Prostate gland (tissue), 2 donors: Measurements from ENCODE around the gene TGFB2. TPM values are rescaled to one million over a fixed set of nuclear protein-coding genes. Genes with fewer than 3 reads are reported as not detected.

ENCODE experiments used
- DNase-seq: peaks from one replicate; pipeline ENCODE4 v3.0.0-alpha.2; 2019; ENCODE audit warnings: low spot score
- H3K27ac ChIP-seq, 2 donors: fragments of 200-600 bp; sonication (generic); 2 replicates each; pipeline ENCODE4 v1.5.1; 2017 to 2019
- H3K27me3 ChIP-seq: fragments of 200-600 bp; sonication (generic); replicated peaks from 2 replicates; pipeline ENCODE4 v1.5.1; 2019; ENCODE audit not compliant: insufficient read depth
- H3K36me3 ChIP-seq, 2 donors: fragments of 200-600 bp; sonication (generic); 1 replicate in 1 of 2; 2 replicates in 1 of 2; pipeline versions ENCODE4 v1.5.1 to v1.8.1; 2017 to 2019
- H3K4me1 ChIP-seq: fragments of 200-600 bp; sonication (generic); replicated peaks from 2 replicates; pipeline ENCODE4 v1.5.1; 2019
- H3K4me3 ChIP-seq, 2 donors: fragments of 200-600 bp; sonication (generic); 2 replicates each; pipeline ENCODE4 v1.5.1; 2017 to 2019
- H3K9me3 ChIP-seq: fragments of 200-600 bp; sonication (generic); 2 replicates; pipeline ENCODE4 v1.5.1; 2017
- CTCF ChIP-seq, 4 experiments: fragments of 200-600 bp in 2 of 4; fragments of 450-650 bp in 2 of 4; sonication (generic) in 2 of 4; IDR thresholded peaks; 1 replicate in 3 of 4; 2 replicates in 1 of 4; pipeline ENCODE4 v1.5.1; 2016 to 2019; ENCODE audit warnings: antibody characterized with exemption in 4 of 4, mild to moderate bottlenecking in 2 of 4, moderate library complexity in 2 of 4
- POLR2A ChIP-seq: fragments of 450-650 bp; IDR thresholded peaks from one replicate; pipeline ENCODE4 v1.6.1; 2016; ENCODE audit warnings: antibody characterized with exemption, mild to moderate bottlenecking
- POLR2AphosphoS5 ChIP-seq: sonication (generic); formaldehyde crosslinking; IDR thresholded peaks from one replicate; pipeline ENCODE4 v1.6.1; 2017; ENCODE audit warnings: antibody characterized with exemption
- WGBS: methylation state at CpG from one replicate; pipeline ENCODE4 v1.1.5; 2018; 5-methylcytosine and 5-hydroxymethylcytosine counted together
- intact Hi-C: fragments of 100-400 bp; cut with DNase I; formaldehyde crosslinking; loops from one replicate; pipeline ENCODE4 v1.14.2; 2022
- total RNA-seq, 2 donors: library from RNA; depleted of rRNA; stranded (reverse); fragments of >200 nt; gene quantifications; one replicate each; pipeline ENCODE4 v1.1.0, GENCODE V29; 2016

TGFB2 gene
- total RNA-seq, 2 donors from 2014 or later: 7.8 to 9.6 TPM

GRCh38 chr1:218342091-218342490 is 3.0 kb upstream of the TGFB2 start:
- no peaks in the 10 kb centered on the region for H3K36me3 ChIP-seq
- no peaks in the 10 kb centered on the region for H3K4me1 ChIP-seq
- H3K4me3 ChIP-seq: no peak overlapping the region
- TF ChIP-seq CTCF (IDR thresholded peaks at IDR 0.05) (no peak), POLR2AphosphoS5 (no peak), POLR2A (no peak)
- intact Hi-C loops: loop anchor here (10.0 kb wide), 3 partner anchors 343 to 1043 kb away; no protein-coding TSS in a partner anchor
- H3K9me3 ChIP-seq: no peaks in the 10 kb centered on the region
- H3K27me3 ChIP-seq: no peaks in the 10 kb centered on the region
- DNase-seq: no peak
- H3K27ac ChIP-seq: no peak overlapping the region
- WGBS: 93% methylated on average over 4 of the region's 4 CpGs

GRCh38 chr1:218345673-218346390 is 696 bp downstream of the TGFB2 start:
- H3K4me3 ChIP-seq: peak overlapping the region; percentile 50 to 61
- H3K27me3 ChIP-seq: no peaks in the 10 kb centered on the region
- H3K4me1 ChIP-seq: no peaks in the 10 kb centered on the region
- WGBS: under 1% methylated on average over 60 of the region's 64 CpGs
- H3K36me3 ChIP-seq: no peaks in the 10 kb centered on the region
- DNase-seq: peak; percentile 55
- intact Hi-C loops: loop anchor here (5.0 to 10.0 kb wide), 6 partner anchors 131 to 1039 kb away; no protein-coding TSS in a partner anchor
- H3K9me3 ChIP-seq: no peaks in the 10 kb centered on the region
- TF ChIP-seq POLR2A (peak; percentile 9), POLR2AphosphoS5 (no peak)
- peak overlapping the region; percentile 85 to 86 for H3K27ac ChIP-seq

- under 1% methylated on average over 39 of the region's 39 CpGs for WGBS
- TF ChIP-seq POLR2AphosphoS5 (no peak), CTCF (IDR thresholded peaks at IDR 0.05) (no peak), POLR2A (no peak)
- Histone ChIP-seq H3K9me3 (no peaks in the 10 kb centered on the region), H3K27me3 (no peaks in the 10 kb centered on the region), H3K4me1 (no peaks in the 10 kb centered on the region), H3K27ac (peak overlapping the region; percentile 85 to 86), H3K36me3 (no peaks in the 10 kb centered on the region), H3K4me3 (peak overlapping the region; percentile 50 to 61)
- intact Hi-C loops: loop anchor here (5.0 to 10.0 kb wide), 6 partner anchors 131 to 1038 kb away; no protein-coding TSS in a partner anchor
- no peak for DNase-seq
These were observed 1.5 kb downstream of the TGFB2 start for GRCh38 chr1:218346391-218347204.

GRCh38 chr1:218347336-218347722 is 2.2 kb downstream of the TGFB2 start:
- peak overlapping the region; percentile 50 to 61 for H3K4me3 ChIP-seq
- TF ChIP-seq CTCF (IDR thresholded peaks at IDR 0.05) (no peak), POLR2AphosphoS5 (no peak)
- H3K36me3 ChIP-seq: no peaks in the 10 kb centered on the region
- H3K9me3 ChIP-seq: no peaks in the 10 kb centered on the region
- no peak for DNase-seq
- under 1% methylated on average over 14 of the region's 14 CpGs for WGBS
- H3K4me1 ChIP-seq: no peaks in the 10 kb centered on the region
- no peaks in the 10 kb centered on the region for H3K27me3 ChIP-seq
- intact Hi-C loops: loop anchor here (5.0 to 10.0 kb wide), 6 partner anchors 130 to 1037 kb away; no protein-coding TSS in a partner anchor
- H3K27ac ChIP-seq: peak overlapping the region; percentile 85 to 86
